Measurements from ENCODE around the gene NRL. TPM values are rescaled to one million over a fixed set of nuclear protein-coding genes. Genes with fewer than 3 reads are reported as not detected.

The NRL gene
- total and polyA plus RNA-seq, 2 donors (not counting 3 experiments of a cell fraction or from before 2014, with no cell fraction given), result 0.71 to 1.1 TPM

DNA sequence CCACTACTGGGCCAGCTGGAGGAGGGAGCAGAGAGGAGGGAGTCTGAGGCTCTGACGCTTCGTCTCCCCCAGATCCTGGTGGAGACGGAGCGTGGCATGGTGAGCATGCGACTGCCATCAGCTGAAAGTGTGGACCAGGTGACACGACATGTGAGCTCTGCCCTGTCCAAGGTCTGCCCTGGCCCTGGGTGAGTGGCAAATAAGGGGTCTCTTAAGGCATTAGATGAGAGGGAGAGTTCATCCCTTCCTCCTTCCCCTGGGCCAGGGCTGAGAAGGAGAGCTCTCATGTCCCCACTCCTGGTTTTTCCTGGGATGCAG lies 60.5 kb downstream of the NRL start:
- ChIA-PET POLR2A (interaction anchor here (0.6 kb wide), 1 partner anchor 273 kb away, joined by 5 read pairs; no protein-coding TSS in a partner anchor), CTCF (interaction anchor here (0.7 to 9.5 kb wide), 8 partner anchors 8 to 107 kb away, joined by 3 to 420 read pairs (median 3); partner anchors contain the start of genes DCAF11, IRF9, NRL and PCK2)
- intact Hi-C loops (cut with micrococcal nuclease), result no loop called here
- BruUV-seq (replicated peaks), result no TSS peak
- H3K9me3 ChIP-seq (replicated peaks; ENCODE audit: control insufficient read depth, insufficient read depth, low read length), result no peaks in the 10 kb centered on the region
- no peak overlapping the region for H3K4me2 ChIP-seq (ENCODE audit: insufficient read depth, low read length)
- peaks cover 2 to 12% of the 10 kb centered on the region in 2 experiments for H3K27me3 ChIP-seq (ENCODE audit: control insufficient read depth in 2 of 2, insufficient read depth in 2 of 2, low read length in 2 of 2)
- TF ChIP-seq GATA2 (IDR thresholded peaks at IDR 0.05; ENCODE audit: insufficient read depth, insufficient read length, low read depth, low read length) (no peak), FOS (IDR thresholded peaks at IDR 0.05; ENCODE audit: borderline replicate concordance, insufficient read depth, low read length) (no peak), POLR2A (IDR thresholded peaks at IDR 0.05; ENCODE audit: low read depth, low read length) (no peak), JUN (IDR thresholded peaks at IDR 0.05; ENCODE audit: borderline replicate concordance, insufficient read depth, insufficient read length, low read depth) (no peak), POLR2AphosphoS5 (IDR thresholded peaks at IDR 0.05; ENCODE audit: insufficient read depth, low read depth, low read length) (no peak), MYC (IDR thresholded peaks at IDR 0.05; ENCODE audit: low read depth, low read length) (no peak), EZH2 (IDR thresholded peaks at IDR 0.05; ENCODE audit: borderline replicate concordance, low read depth, low read length, severe bottlenecking) (no peak)
- TF ChIP-seq, protein P1, sequence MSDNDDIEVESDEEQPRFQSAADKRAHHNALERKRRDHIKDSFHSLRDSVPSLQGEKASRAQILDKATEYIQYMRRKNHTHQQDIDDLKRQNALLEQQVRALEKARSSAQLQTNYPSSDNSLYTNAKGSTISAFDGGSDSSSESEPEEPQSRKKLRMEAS (IDR thresholded peaks at IDR 0.05; ENCODE audit: insufficient read depth, insufficient read length), result no peak
- TF ChIP-seq, protein P2, sequence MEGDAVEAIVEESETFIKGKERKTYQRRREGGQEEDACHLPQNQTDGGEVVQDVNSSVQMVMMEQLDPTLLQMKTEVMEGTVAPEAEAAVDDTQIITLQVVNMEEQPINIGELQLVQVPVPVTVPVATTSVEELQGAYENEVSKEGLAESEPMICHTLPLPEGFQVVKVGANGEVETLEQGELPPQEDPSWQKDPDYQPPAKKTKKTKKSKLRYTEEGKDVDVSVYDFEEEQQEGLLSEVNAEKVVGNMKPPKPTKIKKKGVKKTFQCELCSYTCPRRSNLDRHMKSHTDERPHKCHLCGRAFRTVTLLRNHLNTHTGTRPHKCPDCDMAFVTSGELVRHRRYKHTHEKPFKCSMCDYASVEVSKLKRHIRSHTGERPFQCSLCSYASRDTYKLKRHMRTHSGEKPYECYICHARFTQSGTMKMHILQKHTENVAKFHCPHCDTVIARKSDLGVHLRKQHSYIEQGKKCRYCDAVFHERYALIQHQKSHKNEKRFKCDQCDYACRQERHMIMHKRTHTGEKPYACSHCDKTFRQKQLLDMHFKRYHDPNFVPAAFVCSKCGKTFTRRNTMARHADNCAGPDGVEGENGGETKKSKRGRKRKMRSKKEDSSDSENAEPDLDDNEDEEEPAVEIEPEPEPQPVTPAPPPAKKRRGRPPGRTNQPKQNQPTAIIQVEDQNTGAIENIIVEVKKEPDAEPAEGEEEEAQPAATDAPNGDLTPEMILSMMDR (IDR thresholded peaks at IDR 0.05; ENCODE audit: extremely low read depth in 1 of 2, insufficient read depth in 1 of 2, low read depth in 1 of 2, low read length in 2 of 2), result no peak
- no peaks in the 10 kb centered on the region for H3K79me2 ChIP-seq (ENCODE audit: control insufficient read depth, insufficient read depth, low read length)
- H3K4me1 ChIP-seq (ENCODE audit: control insufficient read depth, extremely low read depth, insufficient read depth, low read length), result peaks cover 12% of the 10 kb centered on the region
- H2AFZ ChIP-seq (ENCODE audit: low read depth, low read length), result no peak overlapping the region
- H3K4me3 ChIP-seq (replicated peaks in 1 of 3; ENCODE audit: insufficient read depth in 1 of 3, low read depth in 1 of 3, low read length in 3 of 3), result no peak overlapping the region
- FAIRE-seq (no peak), DNase-seq (ENCODE audit: low read depth, low spot score) (no peak)
- no peaks in the 10 kb centered on the region for H3K9me1 ChIP-seq (replicated peaks; ENCODE audit: control insufficient read depth, extremely low read depth, insufficient read depth, low read length)
- dilution Hi-C loops (cut with MboI; ENCODE audit: extremely low pct_ligation_motif_present, low sequenced_read_pairs), result no loop called here
- no peaks in the 10 kb centered on the region for H4K20me1 ChIP-seq (replicated peaks; ENCODE audit: control insufficient read depth, extremely low read depth, insufficient read depth, low read length)
- no peak overlapping the region for H3K27ac ChIP-seq (ENCODE audit: insufficient read depth, low read depth, low read length)
- no peak overlapping the region for H3K9ac ChIP-seq (replicated peaks; ENCODE audit: extremely low read depth, insufficient read depth, low read length)
- H3K36me3 ChIP-seq (ENCODE audit: control insufficient read depth in 2 of 2, extremely low read depth in 1 of 2, insufficient read depth in 2 of 2, low read length in 2 of 2), result no peaks in the 10 kb centered on the region

Measured in endothelial cell of umbilical vein (primary cell).